Ovary (tissue), 9 donors: ENCODE results near the gene ARHGEF28. TPM values are rescaled to one million over a fixed set of nuclear protein-coding genes. Genes with fewer than 3 reads are reported as not detected.

Source experiments
- DNase-seq, 5 donors: peaks; one replicate each; pipeline ENCODE4 v3.0.0-alpha.2; 2019 to 2020
- H3K27ac ChIP-seq, 2 donors: fragments of 200-600 bp; one replicate each; pipeline versions ENCODE4 v1.5.1 to v1.8.0; 2019 to 2022
- H3K27me3 ChIP-seq: fragments of 200-600 bp; one replicate; pipeline ENCODE4 v1.8.0; 2022
- H3K36me3 ChIP-seq: fragments of 200-600 bp; sonication (generic); one replicate; pipeline ENCODE4 v1.5.1; 2019
- H3K4me1 ChIP-seq: one replicate; pipeline ENCODE4 v1.8.1; 2013; ENCODE audit warnings: mild to moderate bottlenecking, moderate library complexity; ENCODE audit not compliant: insufficient read depth
- H3K4me3 ChIP-seq: fragments of 200-600 bp; sonication (generic); one replicate; pipeline ENCODE4 v1.5.1; 2017
- H3K9me3 ChIP-seq, 2 donors: fragments of 200-600 bp in 1 of 2; sonication (generic) in 1 of 2; one replicate each; pipeline versions ENCODE4 v1.5.1 to v1.8.1; 2013 to 2019; ENCODE audit warnings: mild to moderate bottlenecking in 1 of 2, moderate library complexity in 1 of 2
- CTCF ChIP-seq, 3 donors: fragments of 450-650 bp in 2 of 3; fragments of 200-600 bp in 1 of 3; IDR thresholded peaks; one replicate each; pipeline versions ENCODE4 v1.5.1 to v1.8.0; 2016 to 2022; ENCODE audit warnings: antibody characterized with exemption in 3 of 3, mild to moderate bottlenecking in 1 of 3
- EP300 ChIP-seq: sonication (generic); formaldehyde crosslinking; IDR thresholded peaks from one replicate; pipeline ENCODE4 v1.6.1; 2017; ENCODE audit warnings: antibody characterized with exemption
- POLR2A ChIP-seq: fragments of 450-650 bp; IDR thresholded peaks from one replicate; pipeline ENCODE4 v1.6.1; 2017; ENCODE audit warnings: antibody characterized with exemption, mild to moderate bottlenecking, moderate library complexity
- WGBS, 3 donors: extraction: QIAGEN DNeasy Blood & Tissue Kit in 1 of 3; methylation state at CpG; one replicate each; pipeline versions ENCODE4 v1.1.5 to v1.1.7; 2013 to 2017; 5-methylcytosine and 5-hydroxymethylcytosine counted together
- intact Hi-C, 4 donors: fragments of 100-400 bp; cut with DNase I; formaldehyde crosslinking; loops; one replicate each; pipeline versions ENCODE4 v1.11.0 to v1.15.1; 2022 to 2023
- polyA plus RNA-seq, 2 donors: library from polyadenylated mRNA; stranded (reverse); fragments of 200-250 nt in 1 of 2; fragments of 350-450 nt in 1 of 2; fragmentation: Illumina TruSeq in 1 of 2; extraction: RNeasy Lipid Tissue Mini Kit (QIAGEN cat#74804) in 1 of 2; gene quantifications; one replicate each; pipeline ENCODE4 v1.2.3, GENCODE V29; 2013 to 2014
- total RNA-seq, 7 donors: library from RNA; depleted of rRNA in 2 of 7; stranded (reverse); fragments of >200 nt in 2 of 7; fragmentation: NEBNext Ultra II Directional in 3 of 7; extraction: Animal tissue kit (Norgen Biotek cat#: 25700) in 3 of 7; gene quantifications; one replicate each; pipeline versions ENCODE4 v1.1.0 to v1.2.4, GENCODE V29; 2016 to 2023
- donor health status: DM: no; HTN: no; CAD: no; lungs with moderate emphysema.
- donor health status: DM: no; HTN: no; CAD: no.
- donor health status: Bipolar disorder and iron deficiency.
- donor health status: DM: yes; HTN: yes; CAD: no.
- donor health status: DM: no; HTN: no; CAD: no.
- donor health status: DM: yes; HTN: yes; CAD: no.

The ARHGEF28 gene
- total and polyA plus RNA-seq, 9 donors = 21.5 to 75.6 (median 35.0) TPM

GRCh38 chr5:73966451-73966850, 340.5 kb downstream of the ARHGEF28 start:
- H3K4me1 ChIP-seq = peaks cover 7% of the 10 kb centered on the region
- WGBS, 3 donors = 85 to 98% (median 88%) methylated on average over 3 of the region's 3 CpGs
- no peaks in the 10 kb centered on the region for H3K36me3 ChIP-seq
- H3K27ac ChIP-seq = no peak overlapping the region
- no peak for DNase-seq
- no peak overlapping the region for H3K4me3 ChIP-seq
- intact Hi-C loops = no loop called here
- H3K27me3 ChIP-seq = no peaks in the 10 kb centered on the region
- H3K9me3 ChIP-seq = no peaks in the 10 kb centered on the region
- TF ChIP-seq POLR2A (no peak), CTCF (IDR thresholded peaks at IDR 0.05) (no peak), EP300 (no peak)

DNA sequence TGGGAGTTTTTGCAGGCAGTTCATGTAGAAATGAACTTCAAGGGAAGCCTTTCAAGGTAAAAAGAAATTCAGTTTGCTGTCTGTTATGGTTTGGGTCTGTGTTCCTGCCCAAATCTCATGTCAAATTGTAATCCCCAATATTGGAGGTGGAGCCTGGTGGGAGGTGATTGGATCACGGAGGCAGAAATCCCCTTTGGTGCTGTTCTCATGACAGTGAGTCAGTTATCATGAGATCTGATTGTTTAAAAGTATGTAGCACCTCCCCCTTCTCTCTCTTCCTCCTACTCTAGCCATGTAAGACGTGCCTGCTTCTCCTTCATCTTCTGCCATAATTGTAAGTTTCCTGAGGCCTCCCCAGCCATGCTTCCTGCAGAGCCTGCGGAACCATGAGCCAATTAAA, 341.4 kb downstream of the ARHGEF28 start:
- TF ChIP-seq POLR2A = no peak
- Histone ChIP-seq H3K36me3 (no peaks in the 10 kb centered on the region), H3K4me3 (no peak overlapping the region), H3K4me1 (peaks cover 7% of the 10 kb centered on the region), H3K27ac (no peak overlapping the region), H3K9me3 (no peaks in the 10 kb centered on the region), H3K27me3 (no peaks in the 10 kb centered on the region)
- intact Hi-C loops = no loop called here
- WGBS, 3 donors = 89 to 92% (median 90%) methylated on average over 3 of the region's 3 CpGs
- no peak for DNase-seq

- Histone ChIP-seq H3K27ac (no peak overlapping the region), H3K27me3 (no peaks in the 10 kb centered on the region), H3K36me3 (no peaks in the 10 kb centered on the region), H3K4me1 (peaks cover 7% of the 10 kb centered on the region), H3K4me3 (no peak overlapping the region), H3K9me3 (no peaks in the 10 kb centered on the region)
- no peak for TF ChIP-seq POLR2A
- no peak for TF ChIP-seq EP300
- TF ChIP-seq CTCF (IDR thresholded peaks at IDR 0.05) = no peak
- DNase-seq = no peak
- intact Hi-C loops = no loop called here
- 87 to 95% (median 92%) methylated on average over 2 of the region's 2 CpGs for WGBS, 3 donors
Measured at GRCh38 chr5:73968246-73968645, 342.2 kb downstream of the ARHGEF28 start.

- DNase-seq = no peak
- TF ChIP-seq CTCF (IDR thresholded peaks at IDR 0.05) (no peak), POLR2A (no peak), EP300 (no peak)
- Histone ChIP-seq H3K36me3 (no peaks in the 10 kb centered on the region), H3K27me3 (no peaks in the 10 kb centered on the region), H3K4me3 (no peak overlapping the region), H3K4me1 (peaks cover 7% of the 10 kb centered on the region), H3K9me3 (no peaks in the 10 kb centered on the region), H3K27ac (no peak overlapping the region)
- intact Hi-C loops = no loop called here
- 11 to 25% (median 24%) methylated on average over 8 of the region's 8 CpGs for WGBS, 3 donors
Measured at GRCh38 chr5:73968729-73969128, 342.7 kb downstream of the ARHGEF28 start.

DNA sequence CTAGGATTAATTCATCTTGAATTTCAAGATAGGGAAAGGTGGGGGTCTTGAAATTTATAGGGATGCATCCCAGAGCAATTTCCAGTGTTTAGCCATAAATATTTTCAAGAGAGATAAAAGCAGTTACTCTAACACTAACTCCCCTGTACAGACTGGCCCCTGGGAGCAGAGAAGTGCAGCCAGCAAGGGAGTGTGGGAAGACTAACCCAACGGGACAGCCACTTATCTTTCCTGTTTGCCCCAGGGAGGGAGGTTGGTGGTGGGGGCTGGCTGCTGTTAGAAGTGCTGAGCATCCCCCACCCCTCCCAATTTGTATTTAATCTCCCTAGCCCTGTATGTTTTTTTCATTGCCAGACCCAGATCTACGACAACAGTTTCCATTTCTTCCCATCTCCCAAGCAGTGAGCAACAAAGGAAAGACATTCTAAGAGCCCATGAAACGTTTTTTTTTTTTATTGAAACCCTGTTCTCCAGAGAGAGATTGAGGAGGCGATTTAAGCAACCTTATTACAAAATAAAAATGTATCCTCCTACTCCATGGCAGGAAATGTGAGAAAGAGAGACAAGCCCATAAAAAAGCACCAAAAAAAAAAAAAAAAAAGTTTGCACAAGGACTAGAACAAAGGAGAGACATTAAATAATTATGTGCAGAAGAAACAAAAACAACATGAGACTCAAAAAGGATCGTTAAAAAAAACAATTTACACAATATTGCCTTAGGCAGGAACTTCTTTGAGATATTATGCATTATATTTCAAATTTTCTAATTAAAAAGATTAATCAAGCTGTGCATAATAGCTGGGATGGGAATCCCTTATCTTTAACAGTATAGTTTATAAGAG, 343.4 kb downstream of the ARHGEF28 start:
- intact Hi-C loops = no loop called here
- H3K27ac ChIP-seq = no peak overlapping the region
- H3K9me3 ChIP-seq = no peaks in the 10 kb centered on the region
- WGBS, 3 donors = 5 to 9% (median 7%) methylated on average over 5 of the region's 5 CpGs
- DNase-seq = no peak
- TF ChIP-seq POLR2A (no peak), CTCF (IDR thresholded peaks at IDR 0.05) (no peak), EP300 (no peak)
- peaks cover 7% of the 10 kb centered on the region for H3K4me1 ChIP-seq
- H3K4me3 ChIP-seq = no peak overlapping the region
- no peaks in the 10 kb centered on the region for H3K36me3 ChIP-seq
- H3K27me3 ChIP-seq = no peaks in the 10 kb centered on the region
